Keratinocyte (primary cell): Measurements from ENCODE around the gene R3HDM2. TPM values are rescaled to one million over a fixed set of nuclear protein-coding genes. Genes with fewer than 3 reads are reported as not detected.

Source experiments
- DNase-seq: peaks from one replicate; pipeline ENCODE4 v3.0.0-alpha.2; 2011; ENCODE audit warnings: low read depth, missing footprints, low spot score
- FAIRE-seq: peaks from 2 replicates; lab custom pipeline; 2011; peaks lifted over from hg19 to GRCh38; lab: Jason Lieb, UNC
- H2AFZ ChIP-seq: 2 replicates; pipeline ENCODE4 v1.6.0; 2012; ENCODE audit warnings: low read length, control low read depth, inconsistent platforms; ENCODE audit not compliant: control insufficient read depth
- H3K27ac ChIP-seq: 2 replicates; pipeline ENCODE4 v1.5.1; 2011; ENCODE audit warnings: low read length; ENCODE audit not compliant: control insufficient read depth, insufficient read depth
- H3K27me3 ChIP-seq: 3 replicates; pipeline ENCODE4 v1.6.0; 2011; ENCODE audit warnings: low read length; ENCODE audit not compliant: control insufficient read depth, insufficient read depth; ENCODE audit errors: extremely low read depth
- H3K36me3 ChIP-seq, 2 experiments: 2 replicates in 1 of 2; 3 replicates in 1 of 2; pipeline ENCODE4 v1.5.1; 2011; ENCODE audit warnings: low read length in 2 of 2, mild to moderate bottlenecking in 1 of 2; ENCODE audit not compliant: control insufficient read depth in 2 of 2, insufficient read depth in 2 of 2; ENCODE audit errors: extremely low read depth in 1 of 2
- H3K4me1 ChIP-seq: 3 replicates; pipeline ENCODE4 v1.5.1; 2011; ENCODE audit warnings: low read length; ENCODE audit not compliant: control insufficient read depth, insufficient read depth; ENCODE audit errors: extremely low read depth
- H3K4me2 ChIP-seq: 3 replicates; pipeline ENCODE4 v1.6.0; 2011; ENCODE audit warnings: low read depth, low read length; ENCODE audit not compliant: control insufficient read depth, insufficient read depth; ENCODE audit errors: extremely low read depth
- H3K4me3 ChIP-seq, 3 experiments: fragments of 200-600 bp in 1 of 3; sonication (generic) in 1 of 3; 2 replicates in 2 of 3; 3 replicates in 1 of 3; pipeline ENCODE4 v1.5.1; 2011 to 2016; ENCODE audit warnings: low read length in 3 of 3, mild to moderate bottlenecking in 3 of 3, control low read depth in 2 of 3, inconsistent platforms in 1 of 3, low read depth in 1 of 3, mixed read lengths in 1 of 3, mixed run types in 1 of 3, moderate library complexity in 1 of 3; ENCODE audit not compliant: control insufficient read depth in 2 of 3, insufficient read depth in 2 of 3; ENCODE audit errors: extremely low read depth in 1 of 3
- H3K79me2 ChIP-seq: 2 replicates; pipeline ENCODE4 v1.6.0; 2012; ENCODE audit warnings: low read length; ENCODE audit not compliant: control insufficient read depth, insufficient read depth
- H3K9ac ChIP-seq: 3 replicates; pipeline ENCODE4 v1.6.0; 2011; ENCODE audit warnings: low read length; ENCODE audit not compliant: control insufficient read depth, insufficient read depth; ENCODE audit errors: extremely low read depth
- H3K9me1 ChIP-seq: 3 replicates; pipeline ENCODE4 v1.6.0; 2011; ENCODE audit warnings: low read length; ENCODE audit not compliant: control insufficient read depth, insufficient read depth; ENCODE audit errors: extremely low read depth
- H3K9me3 ChIP-seq: 2 replicates; pipeline ENCODE4 v1.5.1; 2012; ENCODE audit warnings: low read depth, low read length; ENCODE audit not compliant: control insufficient read depth
- H4K20me1 ChIP-seq: 3 replicates; pipeline ENCODE4 v1.6.0; 2011; ENCODE audit warnings: low read length; ENCODE audit not compliant: control insufficient read depth, insufficient read depth; ENCODE audit errors: extremely low read depth
- EZH2 ChIP-seq: IDR thresholded peaks from one replicate; pipeline ENCODE4 v1.6.1; 2012; ENCODE audit warnings: inconsistent platforms, mild to moderate bottlenecking, low read length, moderate library complexity
- dilution Hi-C: fragments of 300-500 bp; cut with MboI; formaldehyde crosslinking; loops from one replicate; pipeline ENCODE4 v1.7.0; 2020; ENCODE audit warnings: low sequenced_read_pairs; ENCODE audit not compliant: extremely low pct_ligation_motif_present
- polyA plus RNA-seq, 5 experiments: library from polyadenylated mRNA; depleted of rRNA in 3 of 5; stranded (reverse) in 3 of 5; stranded (forward) in 1 of 5; unstranded in 1 of 5; fragments of >200 nt; gene quantifications; 1 replicate in 1 of 5; 2 replicates in 3 of 5; 3 replicates in 1 of 5; pipeline versions ENCODE4 v1.2.1 to v1.2.3, GENCODE V29; 2011 to 2012; ENCODE audit warnings: missing spikeins in 2 of 5, low read depth in 1 of 5, low replicate concordance in 1 of 5
- TF ChIP-seq, protein P1 (sequence below), 3 experiments: IDR thresholded peaks in 1 of 3; conservative IDR thresholded peaks in 1 of 3; optimal IDR thresholded peaks in 1 of 3; 2 replicates in 2 of 3; 3 replicates in 1 of 3; pipeline versions ENCODE3 to v1.5.1; 2011; ENCODE audit warnings: low read length in 3 of 3, mild to moderate bottlenecking in 3 of 3, moderate library complexity in 2 of 3, control low read depth in 1 of 3, inconsistent platforms in 1 of 3; ENCODE audit not compliant: insufficient read depth in 2 of 3; ENCODE audit errors: extremely low read depth in 1 of 3

Gene R3HDM2
- polyA plus RNA-seq, 1 donor (not counting 4 experiments of a cell fraction or from before 2014, with no cell fraction given), result 11.1 TPM

DNA sequence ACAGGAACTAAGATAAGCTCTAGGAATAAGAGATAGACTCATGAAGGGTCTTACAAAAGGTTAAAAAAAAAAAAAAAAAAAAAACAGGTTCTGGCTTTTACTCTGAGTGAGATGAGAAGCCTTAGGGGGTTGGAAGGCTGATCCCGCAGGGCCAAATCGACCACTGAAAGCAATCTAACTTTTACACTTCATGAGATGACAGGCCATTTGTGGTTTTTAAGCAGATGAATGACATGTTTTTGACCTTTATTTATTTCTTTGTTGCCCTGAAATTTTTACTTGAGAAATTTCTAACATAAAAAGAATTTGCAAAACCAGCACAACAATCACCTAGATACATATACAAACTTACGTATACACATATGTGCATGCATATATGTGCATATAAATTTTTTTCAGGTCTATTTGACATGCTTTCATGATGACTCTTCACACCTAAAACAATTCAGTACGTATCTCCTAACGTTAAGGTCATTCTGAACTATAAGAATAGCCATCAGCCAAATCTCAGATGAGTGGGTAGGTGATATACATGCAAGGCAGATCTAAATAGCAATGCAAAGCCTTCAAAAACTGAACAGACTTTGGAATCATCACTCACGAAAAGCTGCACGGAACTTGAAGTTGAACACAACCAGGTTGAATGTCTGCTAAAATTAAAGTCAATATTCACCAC lies 87.0 kb downstream of the R3HDM2 start:
- H3K4me2 ChIP-seq, result no peak overlapping the region
- no peak overlapping the region for H3K4me3 ChIP-seq
- no peak overlapping the region for H3K27ac ChIP-seq
- no peaks in the 10 kb centered on the region for H4K20me1 ChIP-seq
- no peaks in the 10 kb centered on the region for H3K9me1 ChIP-seq
- peaks cover 2% of the 10 kb centered on the region for H3K9me3 ChIP-seq
- TF ChIP-seq EZH2, result no peak
- TF ChIP-seq, protein P1, sequence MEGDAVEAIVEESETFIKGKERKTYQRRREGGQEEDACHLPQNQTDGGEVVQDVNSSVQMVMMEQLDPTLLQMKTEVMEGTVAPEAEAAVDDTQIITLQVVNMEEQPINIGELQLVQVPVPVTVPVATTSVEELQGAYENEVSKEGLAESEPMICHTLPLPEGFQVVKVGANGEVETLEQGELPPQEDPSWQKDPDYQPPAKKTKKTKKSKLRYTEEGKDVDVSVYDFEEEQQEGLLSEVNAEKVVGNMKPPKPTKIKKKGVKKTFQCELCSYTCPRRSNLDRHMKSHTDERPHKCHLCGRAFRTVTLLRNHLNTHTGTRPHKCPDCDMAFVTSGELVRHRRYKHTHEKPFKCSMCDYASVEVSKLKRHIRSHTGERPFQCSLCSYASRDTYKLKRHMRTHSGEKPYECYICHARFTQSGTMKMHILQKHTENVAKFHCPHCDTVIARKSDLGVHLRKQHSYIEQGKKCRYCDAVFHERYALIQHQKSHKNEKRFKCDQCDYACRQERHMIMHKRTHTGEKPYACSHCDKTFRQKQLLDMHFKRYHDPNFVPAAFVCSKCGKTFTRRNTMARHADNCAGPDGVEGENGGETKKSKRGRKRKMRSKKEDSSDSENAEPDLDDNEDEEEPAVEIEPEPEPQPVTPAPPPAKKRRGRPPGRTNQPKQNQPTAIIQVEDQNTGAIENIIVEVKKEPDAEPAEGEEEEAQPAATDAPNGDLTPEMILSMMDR (optimal IDR thresholded peaks at IDR 0.05 in 1 of 3, IDR thresholded peaks at IDR 0.05 in 1 of 3, conservative IDR thresholded peaks at IDR 0.05 in 1 of 3; ENCODE audit: extremely low read depth in 1 of 3, insufficient read depth in 2 of 3, low read length in 3 of 3), result no peak
- no peak overlapping the region for H2AFZ ChIP-seq
- H3K4me1 ChIP-seq, result no peaks in the 10 kb centered on the region
- no peaks in the 10 kb centered on the region for H3K27me3 ChIP-seq
- no peaks in the 10 kb centered on the region for H3K36me3 ChIP-seq
- no peaks in the 10 kb centered on the region for H3K79me2 ChIP-seq
- dilution Hi-C loops, result no loop called here
- no peak overlapping the region for H3K9ac ChIP-seq
- DNase-seq, result no peak
- FAIRE-seq, result no peak

DNA sequence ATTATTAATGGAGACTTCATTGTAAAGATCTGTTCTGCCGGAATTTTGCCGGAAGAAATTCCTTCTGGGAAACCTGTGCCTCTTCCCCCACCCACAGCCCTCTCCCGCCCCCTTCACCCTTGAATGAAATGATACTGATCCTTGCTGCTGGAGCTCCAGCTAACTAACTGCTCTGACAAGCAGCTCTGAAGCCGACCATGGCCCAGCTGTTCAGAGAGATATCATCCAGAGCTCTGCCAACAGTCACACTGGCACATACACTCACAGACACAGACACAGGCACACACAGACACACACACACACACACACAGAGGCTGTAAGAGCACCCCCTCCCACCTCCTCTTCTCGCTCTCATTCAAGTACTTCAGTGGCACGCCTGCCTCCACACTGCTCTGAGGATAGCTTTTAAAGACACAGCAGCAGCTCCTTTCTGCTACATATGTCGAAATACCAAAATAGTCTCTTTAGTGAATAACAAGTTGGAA lies 88.6 kb downstream of the R3HDM2 start:
- Histone ChIP-seq H2AFZ (no peak overlapping the region), H3K27ac (no peak overlapping the region), H3K9ac (no peak overlapping the region), H3K9me3 (no peaks in the 10 kb centered on the region), H3K9me1 (no peaks in the 10 kb centered on the region), H3K4me3 (no peak overlapping the region), H3K4me2 (no peak overlapping the region), H3K4me1 (no peaks in the 10 kb centered on the region), H3K79me2 (no peaks in the 10 kb centered on the region), H3K27me3 (no peaks in the 10 kb centered on the region), H3K36me3 (no peaks in the 10 kb centered on the region), H4K20me1 (no peaks in the 10 kb centered on the region)
- TF ChIP-seq, protein P1 (optimal IDR thresholded peaks at IDR 0.05 in 1 of 3, IDR thresholded peaks at IDR 0.05 in 1 of 3, conservative IDR thresholded peaks at IDR 0.05 in 1 of 3; ENCODE audit: extremely low read depth in 1 of 3, insufficient read depth in 2 of 3, low read length in 3 of 3), result no peak
- TF ChIP-seq EZH2, result no peak
- dilution Hi-C loops, result no loop called here
- no peak for DNase-seq
- no peak for FAIRE-seq
